ENCODE results near the gene CCDC144A.
"Not testable (repeated sequence)": the region's sequence is repeated elsewhere in the genome, so short reads cannot be mapped to it uniquely, and the experiment has no call there.

Gene CCDC144A

DNA sequence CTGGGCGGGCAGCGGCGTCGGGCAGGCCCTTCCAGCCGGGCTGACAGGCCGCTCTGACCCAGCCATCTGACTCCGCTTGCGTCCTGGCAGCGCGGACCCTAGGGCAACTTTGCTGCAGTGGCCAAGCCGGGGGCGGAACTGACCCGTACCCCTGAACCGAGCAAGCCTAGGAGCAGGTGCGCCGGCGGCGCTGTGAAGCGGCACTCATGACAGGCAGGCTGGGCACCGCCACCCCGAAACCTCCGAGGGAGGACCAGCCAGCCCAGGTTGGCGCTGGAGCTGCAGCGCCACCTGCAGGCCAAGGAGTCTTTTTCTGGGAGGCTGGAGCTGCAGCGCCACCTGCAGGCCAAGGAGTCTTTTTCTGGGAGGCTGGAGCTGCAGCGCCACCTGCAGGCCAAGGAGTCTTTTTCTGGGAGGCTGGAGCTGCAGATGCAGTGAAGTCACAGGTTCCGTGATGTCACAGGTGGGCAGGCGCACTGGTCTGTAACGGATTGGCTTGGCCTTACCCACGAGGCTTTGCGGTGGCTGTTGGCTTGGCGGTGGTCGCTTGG is at the start of gene CCDC144A:
Gene CCDC144A, plus strand, starts transcription at position 511 of the 551 bp plus-strand sequence. CDS start 160 bp downstream, outside the sequence.
- H3K4me3 ChIP-seq (ENCODE audit: low read depth, low read length) = not testable (repeated sequence)
- TF ChIP-seq, protein P1, sequence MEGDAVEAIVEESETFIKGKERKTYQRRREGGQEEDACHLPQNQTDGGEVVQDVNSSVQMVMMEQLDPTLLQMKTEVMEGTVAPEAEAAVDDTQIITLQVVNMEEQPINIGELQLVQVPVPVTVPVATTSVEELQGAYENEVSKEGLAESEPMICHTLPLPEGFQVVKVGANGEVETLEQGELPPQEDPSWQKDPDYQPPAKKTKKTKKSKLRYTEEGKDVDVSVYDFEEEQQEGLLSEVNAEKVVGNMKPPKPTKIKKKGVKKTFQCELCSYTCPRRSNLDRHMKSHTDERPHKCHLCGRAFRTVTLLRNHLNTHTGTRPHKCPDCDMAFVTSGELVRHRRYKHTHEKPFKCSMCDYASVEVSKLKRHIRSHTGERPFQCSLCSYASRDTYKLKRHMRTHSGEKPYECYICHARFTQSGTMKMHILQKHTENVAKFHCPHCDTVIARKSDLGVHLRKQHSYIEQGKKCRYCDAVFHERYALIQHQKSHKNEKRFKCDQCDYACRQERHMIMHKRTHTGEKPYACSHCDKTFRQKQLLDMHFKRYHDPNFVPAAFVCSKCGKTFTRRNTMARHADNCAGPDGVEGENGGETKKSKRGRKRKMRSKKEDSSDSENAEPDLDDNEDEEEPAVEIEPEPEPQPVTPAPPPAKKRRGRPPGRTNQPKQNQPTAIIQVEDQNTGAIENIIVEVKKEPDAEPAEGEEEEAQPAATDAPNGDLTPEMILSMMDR (IDR thresholded peaks at IDR 0.05; ENCODE audit: low read depth, low read length) = 0 out of 2 replicates have a peak, but pooled peaks have one; percentile 16

GRCh38 chr17:16649585-16649984 is 40.5 kb upstream of the CCDC144A start:
- no peak overlapping the region for H3K4me3 ChIP-seq (ENCODE audit: low read depth, low read length)
- TF ChIP-seq, protein P1 (IDR thresholded peaks at IDR 0.05; ENCODE audit: low read depth, low read length) = no peak

DNA sequence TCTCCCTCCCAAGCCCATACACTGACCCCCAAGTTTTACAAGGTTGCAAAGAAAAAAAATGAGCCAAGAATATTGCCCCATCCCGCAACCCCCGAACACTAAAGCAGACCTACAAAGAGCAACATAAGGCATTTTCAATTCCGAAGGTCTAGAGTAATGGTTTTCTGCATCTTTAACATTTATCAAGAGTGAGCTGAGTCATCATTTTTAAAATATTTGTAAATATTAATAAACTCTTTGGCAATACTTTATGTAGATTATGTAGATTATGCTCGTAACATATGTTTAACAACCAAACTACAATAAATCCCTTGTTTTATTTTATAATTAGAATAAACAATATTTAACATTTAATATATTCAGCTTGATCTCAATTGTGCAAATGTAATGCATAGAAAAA is 37.8 kb upstream of the CCDC144A start:
- H3K4me3 ChIP-seq (ENCODE audit: low read depth, low read length) = no peak overlapping the region
- TF ChIP-seq, protein P1 (IDR thresholded peaks at IDR 0.05; ENCODE audit: low read depth, low read length) = no peak

DNA sequence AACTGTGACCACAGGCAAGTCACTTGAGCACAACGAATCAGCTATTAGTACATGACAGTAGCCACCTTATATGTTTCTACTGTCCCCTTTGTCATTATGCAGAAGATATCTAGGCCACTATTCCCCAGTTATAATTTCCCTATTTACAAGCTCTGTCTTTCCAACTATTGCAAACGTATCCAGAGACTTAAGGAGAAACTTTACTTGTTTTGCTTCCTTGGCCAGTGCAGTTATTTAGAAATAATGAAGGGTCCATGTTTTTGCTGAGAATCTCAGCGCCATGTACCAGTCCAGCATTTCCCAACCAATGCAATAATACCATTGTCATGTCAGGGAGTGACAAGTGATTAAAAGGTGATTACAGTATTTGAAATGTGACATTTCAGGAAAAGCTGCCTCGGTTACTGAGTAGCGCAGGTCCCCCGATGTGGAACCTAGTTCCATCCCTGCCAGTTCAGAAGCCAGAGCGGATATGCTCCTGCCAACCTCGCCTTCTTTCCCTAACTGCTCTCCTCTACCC is 37.1 kb upstream of the CCDC144A start:
- peak overlapping the region; percentile 85 for H3K4me3 ChIP-seq (ENCODE audit: low read depth, low read length)
- TF ChIP-seq, protein P1 (IDR thresholded peaks at IDR 0.05; ENCODE audit: low read depth, low read length) = no peak

DNA sequence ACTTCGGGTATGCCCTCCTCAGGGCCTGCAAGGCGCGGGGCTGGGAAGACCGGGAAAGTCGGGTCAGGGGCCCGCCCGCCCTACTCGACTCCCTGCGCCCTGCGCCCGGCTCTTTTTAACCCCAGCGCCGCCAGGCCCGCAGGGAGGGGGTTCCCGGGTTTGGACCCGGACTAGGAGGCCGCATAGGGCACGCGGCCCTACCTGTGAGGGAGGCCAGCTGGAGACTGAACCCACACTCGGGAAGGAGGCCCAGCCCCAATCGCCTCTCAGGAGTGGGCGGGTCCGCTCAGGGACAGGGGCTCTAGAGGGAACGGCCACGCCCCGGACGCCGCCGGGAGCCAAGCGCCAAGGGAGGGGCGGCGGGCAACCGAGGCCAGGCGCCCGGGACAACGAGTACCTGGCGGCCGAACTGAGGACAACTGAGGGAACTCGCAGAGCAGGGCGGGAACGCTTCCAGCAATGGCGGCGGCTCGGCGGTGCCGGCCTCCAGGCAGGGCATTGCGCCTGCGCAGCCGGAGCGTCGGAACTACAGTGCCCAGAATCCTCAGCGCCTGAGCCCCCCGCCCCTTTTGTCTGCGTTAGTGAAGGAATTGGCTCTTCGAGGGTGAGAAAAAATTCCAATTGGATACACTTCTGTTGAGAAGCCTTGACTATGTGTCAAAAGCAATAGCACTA is 36.5 kb upstream of the CCDC144A start, which contains the start of gene ZNF624:
Gene ZNF624, minus strand, starts transcription at position 484 of the 675 bp plus-strand sequence.
- peak within 1 kb of the TSS; percentile 85 for H3K4me3 ChIP-seq (ENCODE audit: low read depth, low read length)
- TF ChIP-seq, protein P1 (IDR thresholded peaks at IDR 0.05; ENCODE audit: low read depth, low read length) = no peak

DNA sequence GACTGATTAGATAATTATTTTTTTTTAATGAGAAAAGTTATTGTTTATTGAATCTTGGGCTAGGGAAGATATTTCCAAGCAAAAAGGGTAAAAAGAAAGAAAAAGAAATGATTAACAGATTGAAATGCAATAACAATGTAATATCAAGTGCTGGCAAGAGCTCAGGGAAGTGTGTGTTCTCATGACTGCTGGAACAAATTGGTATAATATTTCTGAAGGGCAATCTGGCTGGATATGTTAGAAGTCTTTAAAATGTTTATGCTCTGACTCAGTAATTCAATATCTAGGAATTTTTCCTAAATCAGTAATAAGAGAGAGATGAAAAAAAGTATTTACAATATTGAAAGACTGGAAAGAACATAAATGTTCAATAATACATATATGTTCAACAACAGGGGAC is 28.8 kb upstream of the CCDC144A start:
- H3K4me3 ChIP-seq (ENCODE audit: low read depth, low read length) = no peak overlapping the region
- TF ChIP-seq, protein P1 (IDR thresholded peaks at IDR 0.05; ENCODE audit: low read depth, low read length) = no peak

GRCh38 chr17:16662936-16663335 is 27.1 kb upstream of the CCDC144A start:
- TF ChIP-seq, protein P1 (IDR thresholded peaks at IDR 0.05; ENCODE audit: low read depth, low read length) = no peak

DNA sequence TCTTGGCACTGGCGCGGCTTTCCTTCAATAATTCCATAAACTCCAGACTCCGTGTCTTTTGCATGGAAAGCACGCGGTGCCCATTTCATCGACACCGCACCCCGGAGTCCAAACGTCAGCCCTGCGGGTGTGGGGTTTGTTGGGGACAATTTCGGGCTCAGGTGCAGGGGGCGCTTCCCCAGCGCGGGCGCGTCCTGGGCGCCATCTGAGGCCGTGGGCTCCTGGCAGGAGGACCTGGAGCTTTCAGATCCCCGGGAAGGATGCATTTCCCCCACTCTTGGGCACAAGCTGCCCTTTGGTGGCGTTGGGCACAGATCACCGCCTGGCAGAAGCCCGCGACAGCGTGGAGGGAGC is 23.5 kb upstream of the CCDC144A start:
- not testable (repeated sequence) for H3K4me3 ChIP-seq (ENCODE audit: low read depth, low read length)

More at GRCh38 chr17:16662936-16663335, 27.1 kb upstream of the CCDC144A start:
- no peak overlapping the region for H3K4me3 ChIP-seq (ENCODE audit: low read depth, low read length)

DNA sequence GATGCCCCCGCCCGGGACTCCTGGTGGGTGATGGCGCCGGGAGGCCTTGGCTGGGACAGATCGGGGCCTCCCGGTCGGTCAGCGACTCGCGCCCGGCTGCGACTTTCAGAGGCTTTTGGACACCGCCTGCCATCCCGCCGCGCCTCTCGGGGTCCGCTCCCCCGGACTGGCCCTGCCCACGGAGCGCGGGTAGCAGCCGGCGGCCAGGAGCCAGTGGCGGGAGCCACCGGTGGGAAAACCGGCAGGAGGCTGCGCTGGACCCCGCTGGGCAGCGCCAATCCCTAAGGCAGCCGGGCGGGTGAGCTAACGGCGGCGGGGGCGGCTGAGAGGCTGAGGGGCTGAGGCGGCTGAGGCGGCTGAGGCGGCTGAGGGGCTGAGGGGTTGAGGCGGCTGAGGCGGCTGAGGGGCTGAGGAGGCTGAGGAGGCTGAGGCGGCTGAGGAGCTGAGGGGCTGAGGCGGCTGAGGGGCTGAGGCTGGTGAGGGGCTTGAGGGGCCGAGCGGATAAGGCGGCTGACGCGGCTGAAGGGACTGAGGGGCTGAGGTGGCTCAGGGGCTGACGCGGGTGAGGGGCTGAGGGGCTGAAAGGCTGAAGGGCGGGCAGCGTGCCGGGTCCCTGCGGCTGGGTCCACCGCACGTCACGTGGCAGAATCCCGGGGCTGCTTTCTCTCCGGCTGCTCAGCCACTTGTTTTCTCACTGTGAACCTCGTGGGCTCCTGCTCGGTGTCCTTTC is 23.0 kb upstream of the CCDC144A start:
- not testable (repeated sequence) for H3K4me3 ChIP-seq (ENCODE audit: low read depth, low read length)
